Thyroid gland (tissue), 4 donors: Measurements from ENCODE around the gene OR2C1.

ENCODE experiments used
- CTCF ChIP-seq, 6 experiments: fragments of 200-600 bp in 3 of 6; fragments of 450-650 bp in 3 of 6; sonication (generic) in 3 of 6; IDR thresholded peaks; one replicate each; pipeline ENCODE4 v1.5.1; 2016 to 2019; ENCODE audit warnings: antibody characterized with exemption in 6 of 6, mild to moderate bottlenecking in 2 of 6, inconsistent platforms in 1 of 6, moderate library complexity in 1 of 6
- POLR2A ChIP-seq, 2 donors: fragments of 450-650 bp; IDR thresholded peaks; one replicate each; pipeline ENCODE4 v1.6.1; 2017; ENCODE audit warnings: antibody characterized with exemption in 2 of 2, mild to moderate bottlenecking in 2 of 2, moderate library complexity in 1 of 2

DNA sequence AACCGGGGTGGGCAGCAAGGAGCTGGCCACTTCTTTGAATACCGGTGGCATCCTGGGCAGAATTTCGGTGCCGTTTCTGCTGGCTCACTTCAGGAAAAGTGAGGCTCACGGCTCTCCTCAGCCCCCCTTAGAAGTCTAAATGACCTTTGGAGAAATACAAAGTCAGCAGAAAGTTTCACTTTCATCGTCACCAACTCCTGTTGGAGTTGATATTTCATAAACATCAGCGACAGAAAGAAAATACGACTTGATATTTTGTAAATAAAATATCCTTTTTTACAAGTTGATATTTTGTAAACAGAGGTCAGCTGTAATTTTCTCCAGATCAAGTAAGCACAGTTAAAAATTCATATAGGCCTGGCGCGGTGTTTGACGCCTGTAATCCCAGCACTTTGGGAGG lies 49.6 kb upstream of the OR2C1 start:
- TF ChIP-seq CTCF (IDR thresholded peaks at IDR 0.05) (no peak), POLR2A (IDR thresholded peaks at IDR 0.05) (no peak)
